Right lobe of liver (tissue), 6 donors: ENCODE results near the gene FNIP2. TPM values are rescaled to one million over a fixed set of nuclear protein-coding genes. Genes with fewer than 3 reads are reported as not detected.
"Not testable (repeated sequence)": the region's sequence is repeated elsewhere in the genome, so short reads cannot be mapped to it uniquely, and the experiment has no call there.

Experiments used
- ATAC-seq, 4 donors: fragments of 200-7000 bp; cut with Tn5 transposase; one replicate each; pipeline ENCODE4 v1.9.1; 2020; ENCODE audit warnings: mild to moderate bottlenecking in 4 of 4, moderate library complexity in 4 of 4
- DNase-seq, 3 donors: peaks; one replicate each; pipeline ENCODE4 v3.0.0-alpha.2; 2020
- H3K27ac ChIP-seq, 3 donors: fragments of 200-600 bp; one replicate each; pipeline ENCODE4 v1.8.0; 2022
- H3K27me3 ChIP-seq, 2 donors: fragments of 200-600 bp; one replicate each; pipeline ENCODE4 v1.8.0; 2022
- H3K36me3 ChIP-seq, 4 donors: fragments of 200-600 bp; sonication (generic) in 1 of 4; one replicate each; pipeline versions ENCODE4 v1.5.1 to v1.8.0; 2017 to 2022; ENCODE audit warnings: control low read depth in 1 of 4
- H3K4me1 ChIP-seq, 4 donors: fragments of 200-600 bp; sonication (generic) in 1 of 4; one replicate each; pipeline versions ENCODE4 v1.5.1 to v1.8.0; 2017 to 2022; ENCODE audit warnings: control low read depth in 1 of 4
- H3K4me3 ChIP-seq, 3 donors: fragments of 200-600 bp; one replicate each; pipeline ENCODE4 v1.8.0; 2022
- H3K9me3 ChIP-seq, 4 donors: fragments of 200-600 bp; sonication (generic) in 1 of 4; one replicate each; pipeline versions ENCODE4 v1.5.1 to v1.8.0; 2017 to 2022; ENCODE audit warnings: control low read depth in 1 of 4
- POLR2A ChIP-seq: fragments of 450-650 bp; IDR thresholded peaks from one replicate; pipeline ENCODE4 v1.6.1; 2017; ENCODE audit warnings: antibody characterized with exemption, mild to moderate bottlenecking
- WGBS: methylation state at CpG from one replicate; pipeline ENCODE4 v1.1.6; 2018; ENCODE audit warnings: low coverage, low lambda C conversion rate; ENCODE audit not compliant: insufficient coverage; ENCODE audit errors: missing lambda C conversion rate; 5-methylcytosine and 5-hydroxymethylcytosine counted together
- intact Hi-C, 2 donors: fragments of 100-400 bp; cut with DNase I; formaldehyde crosslinking; loops; one replicate each; pipeline versions ENCODE4 v1.11.2 to v1.14.1; 2022
- total RNA-seq, 6 experiments: library from RNA; depleted of rRNA in 2 of 6; stranded (reverse); fragments of >200 nt in 2 of 6; fragmentation: NEBNext Ultra II Directional in 3 of 6; extraction: Animal tissue kit (Norgen Biotek cat#: 25700) in 3 of 6; gene quantifications; one replicate each; pipeline versions ENCODE4 v1.1.0 to v1.2.4, GENCODE V29; 2016 to 2023
- TF ChIP-seq, protein P1 (sequence below), 4 donors: fragments of 200-600 bp in 3 of 4; fragments of 450-650 bp in 1 of 4; IDR thresholded peaks; one replicate each; pipeline versions ENCODE4 v1.5.1 to v1.8.0; 2016 to 2022; ENCODE audit warnings: antibody characterized with exemption in 4 of 4, mild to moderate bottlenecking in 2 of 4
- donor health status: DM: no; HTN: yes; CAD: no.
- donor health status: DM: no; HTN: no; CAD: no.
- donor health status: DM: no; HTN: no; CAD: no.
- donor health status: DM: no; HTN: yes; CAD: no.
- donor health status: DM: no; HTN: yes; CAD: no.

Gene FNIP2
- total RNA-seq, 6 experiments from 2014 or later: 34.2 to 67.4 (median 37.8) TPM

- peaks cover 0 to 49% (median 19%) of the 10 kb centered on the region in 4 donors for H3K4me1 ChIP-seq
- DNase-seq: peak in 1 of 3 donors; percentile 68
- no peak overlapping the region for H3K4me3 ChIP-seq
- H3K27ac ChIP-seq: peak overlapping the region; percentile 53 to 77 (median 57)
- peaks cover 0 to 6% (median 3%) of the 10 kb centered on the region in 4 donors for H3K36me3 ChIP-seq
- 16% methylated on average over 1 of the region's 1 CpG for WGBS
- intact Hi-C loops: no loop called here
- ATAC-seq: peak; percentile 64 to 84 (median 80)
- no peaks in the 10 kb centered on the region for H3K27me3 ChIP-seq
- H3K9me3 ChIP-seq: no peaks in the 10 kb centered on the region
- TF ChIP-seq, protein P1, sequence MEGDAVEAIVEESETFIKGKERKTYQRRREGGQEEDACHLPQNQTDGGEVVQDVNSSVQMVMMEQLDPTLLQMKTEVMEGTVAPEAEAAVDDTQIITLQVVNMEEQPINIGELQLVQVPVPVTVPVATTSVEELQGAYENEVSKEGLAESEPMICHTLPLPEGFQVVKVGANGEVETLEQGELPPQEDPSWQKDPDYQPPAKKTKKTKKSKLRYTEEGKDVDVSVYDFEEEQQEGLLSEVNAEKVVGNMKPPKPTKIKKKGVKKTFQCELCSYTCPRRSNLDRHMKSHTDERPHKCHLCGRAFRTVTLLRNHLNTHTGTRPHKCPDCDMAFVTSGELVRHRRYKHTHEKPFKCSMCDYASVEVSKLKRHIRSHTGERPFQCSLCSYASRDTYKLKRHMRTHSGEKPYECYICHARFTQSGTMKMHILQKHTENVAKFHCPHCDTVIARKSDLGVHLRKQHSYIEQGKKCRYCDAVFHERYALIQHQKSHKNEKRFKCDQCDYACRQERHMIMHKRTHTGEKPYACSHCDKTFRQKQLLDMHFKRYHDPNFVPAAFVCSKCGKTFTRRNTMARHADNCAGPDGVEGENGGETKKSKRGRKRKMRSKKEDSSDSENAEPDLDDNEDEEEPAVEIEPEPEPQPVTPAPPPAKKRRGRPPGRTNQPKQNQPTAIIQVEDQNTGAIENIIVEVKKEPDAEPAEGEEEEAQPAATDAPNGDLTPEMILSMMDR (IDR thresholded peaks at IDR 0.05): no peak
- TF ChIP-seq POLR2A: no peak
Measured at GRCh38 chr4:158826882-158827281, 58.1 kb downstream of the FNIP2 start.

DNA sequence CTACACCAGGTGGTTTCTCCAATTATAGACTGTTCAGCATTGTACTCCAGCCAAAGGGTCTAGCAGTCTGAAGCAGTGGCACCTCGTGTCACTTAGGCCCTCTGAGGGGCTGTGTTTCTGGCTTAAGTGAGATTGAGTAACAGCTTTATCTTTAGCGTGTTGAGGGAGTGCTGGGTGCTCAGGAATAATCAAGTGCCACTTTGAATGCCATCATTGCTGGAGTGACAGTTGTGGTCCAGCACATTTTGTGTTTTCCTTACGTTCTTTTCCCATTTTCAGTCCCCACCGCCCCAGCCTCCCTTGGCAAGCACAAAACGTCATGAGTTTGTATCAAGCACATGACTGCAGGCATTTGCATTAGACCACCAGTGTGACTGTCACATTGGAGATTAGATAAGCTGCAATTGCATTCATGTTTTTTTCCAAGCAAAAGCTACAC, 58.7 kb downstream of the FNIP2 start:
- TF ChIP-seq, protein P1 (IDR thresholded peaks at IDR 0.05): no peak
- no peak for TF ChIP-seq POLR2A
- Histone ChIP-seq H3K9me3 (no peaks in the 10 kb centered on the region), H3K27ac (peak overlapping the region; percentile 2 to 58 (median 57)), H3K4me1 (peaks cover 0 to 45% (median 18%) of the 10 kb centered on the region in 4 donors), H3K36me3 (peaks cover 0 to 11% (median 6%) of the 10 kb centered on the region in 4 donors), H3K4me3 (no peak overlapping the region), H3K27me3 (no peaks in the 10 kb centered on the region)
- ATAC-seq (no peak), DNase-seq (no peak)
- intact Hi-C loops: no loop called here
- WGBS: 65% methylated on average over 5 of the region's 5 CpGs

DNA sequence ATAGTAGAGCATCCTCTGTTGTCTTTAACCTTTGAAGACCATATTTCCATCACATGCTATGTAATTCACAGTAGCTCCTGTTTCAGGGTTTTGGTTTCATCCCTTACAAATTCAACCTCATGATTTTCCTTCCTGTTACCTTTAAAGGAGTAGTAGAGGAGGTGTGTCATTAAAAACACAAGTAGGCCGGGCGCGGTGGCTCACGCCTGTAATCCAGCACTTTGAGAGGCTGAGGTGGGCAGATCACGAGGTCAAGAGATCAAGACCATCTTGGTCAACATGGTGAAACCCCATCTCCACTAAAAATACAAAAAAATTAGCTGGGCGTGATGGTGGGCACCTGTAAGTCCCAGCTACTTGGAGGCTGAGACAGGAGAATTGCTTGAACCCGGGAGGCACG, 59.3 kb downstream of the FNIP2 start:
- H3K4me3 ChIP-seq, H3K9me3 ChIP-seq, H3K27me3 ChIP-seq, DNase-seq, H3K27ac ChIP-seq, intact Hi-C loops, ATAC-seq: not testable (repeated sequence)
- WGBS: 89% methylated on average over 8 of the region's 8 CpGs
- H3K36me3 ChIP-seq: peaks cover 0 to 13% (median 6%) of the 10 kb centered on the region in 4 donors
- H3K4me1 ChIP-seq: peaks cover 0 to 41% (median 18%) of the 10 kb centered on the region in 4 donors

DNA sequence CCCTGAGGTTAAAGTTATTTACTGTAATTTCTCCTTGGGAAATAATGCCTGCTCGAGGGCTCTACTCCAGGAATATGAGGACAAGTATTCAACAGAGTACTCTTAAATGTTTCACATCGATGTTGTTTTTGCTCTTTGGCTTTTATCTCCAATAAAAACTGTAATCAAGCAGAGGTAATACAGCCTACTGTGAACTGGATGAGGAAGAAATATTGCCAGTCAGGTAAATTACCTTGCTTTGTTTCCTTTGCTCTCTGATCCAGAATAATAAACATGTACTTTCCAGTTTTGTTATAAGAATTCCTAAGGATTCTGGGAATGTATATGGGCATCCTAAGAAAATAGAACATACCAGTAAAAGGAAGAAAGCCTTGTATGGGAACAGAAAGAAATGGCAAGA, 60.4 kb downstream of the FNIP2 start:
- TF ChIP-seq POLR2A: no peak
- TF ChIP-seq, protein P1 (IDR thresholded peaks at IDR 0.05): no peak
- ATAC-seq (no peak), DNase-seq (no peak)
- H3K4me1 ChIP-seq: peaks cover 0 to 34% (median 16%) of the 10 kb centered on the region in 4 donors
- no peaks in the 10 kb centered on the region for H3K27me3 ChIP-seq
- peaks cover 0 to 13% (median 6%) of the 10 kb centered on the region in 4 donors for H3K36me3 ChIP-seq
- WGBS: 75% methylated on average over 2 of the region's 2 CpGs
- intact Hi-C loops: no loop called here
- no peak overlapping the region for H3K4me3 ChIP-seq
- no peak overlapping the region for H3K27ac ChIP-seq
- no peaks in the 10 kb centered on the region for H3K9me3 ChIP-seq

DNA sequence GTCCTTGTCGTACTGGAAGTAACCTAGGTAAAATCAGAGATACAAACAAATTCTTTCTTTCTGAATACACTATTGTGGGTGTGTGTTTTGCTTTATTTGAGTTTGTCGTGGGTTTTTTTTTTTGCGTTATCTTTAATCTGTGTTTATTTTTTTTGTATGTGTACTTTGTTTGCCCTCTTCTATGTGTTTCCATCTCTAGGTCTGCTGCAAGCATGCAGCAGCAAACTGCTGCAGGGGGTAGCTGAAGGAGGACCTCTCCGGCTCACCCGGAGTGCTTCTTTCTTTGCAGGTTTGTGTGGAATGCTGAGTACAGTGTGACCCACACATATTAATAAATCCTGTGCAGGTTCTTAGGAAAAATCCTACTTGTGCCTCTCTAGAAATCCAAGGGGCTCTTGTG, 64.8 kb downstream of the FNIP2 start:
- intact Hi-C loops: no loop called here
- no peak for TF ChIP-seq POLR2A
- TF ChIP-seq, protein P1 (IDR thresholded peaks at IDR 0.05): no peak
- H3K4me3 ChIP-seq: no peak overlapping the region
- H3K27ac ChIP-seq: no peak overlapping the region
- DNase-seq (no peak), ATAC-seq (peak in 3 of 4 donors; percentile 15 to 60 (median 37))
- 33% methylated on average over 3 of the region's 5 CpGs for WGBS
- no peaks in the 10 kb centered on the region for H3K9me3 ChIP-seq
- no peaks in the 10 kb centered on the region for H3K4me1 ChIP-seq
- H3K36me3 ChIP-seq: peaks cover 0 to 21% (median 7%) of the 10 kb centered on the region in 4 donors
- no peaks in the 10 kb centered on the region for H3K27me3 ChIP-seq
